Colonic mucosa (tissue), 4 donors: ENCODE data around the gene COPB2. TPM values are rescaled to one million over a fixed set of nuclear protein-coding genes. Genes with fewer than 3 reads are reported as not detected.
"Not testable (repeated sequence)": the region's sequence is repeated elsewhere in the genome, so short reads cannot be mapped to it uniquely, and the experiment has no call there.

Experiments used
- DNase-seq: peaks from one replicate; pipeline ENCODE4 v3.0.0-alpha.2; 2020
- H3K27ac ChIP-seq: fragments of 200-600 bp; one replicate; pipeline ENCODE4 v1.8.0; 2021
- H3K27me3 ChIP-seq: fragments of 200-600 bp; one replicate; pipeline ENCODE4 v1.8.0; 2021
- H3K36me3 ChIP-seq: fragments of 200-600 bp; one replicate; pipeline ENCODE4 v1.8.0; 2021
- H3K4me1 ChIP-seq: fragments of 200-600 bp; one replicate; pipeline ENCODE4 v1.8.0; 2021; ENCODE audit warnings: mild to moderate bottlenecking
- H3K4me3 ChIP-seq: fragments of 200-600 bp; one replicate; pipeline ENCODE4 v1.8.0; 2021
- H3K9ac ChIP-seq, 2 donors: one replicate each; pipeline ENCODE4 v1.7.0; 2013; ENCODE audit warnings: control low read depth in 2 of 2, low read depth in 2 of 2, low read length in 2 of 2
- H3K9me3 ChIP-seq: fragments of 200-600 bp; one replicate; pipeline ENCODE4 v1.8.0; 2021
- intact Hi-C: fragments of 100-400 bp; cut with DNase I; formaldehyde crosslinking; loops from one replicate; pipeline ENCODE4 v1.14.1; 2022
- total RNA-seq, 2 donors: library from RNA; stranded (reverse); fragmentation: NEBNext Ultra II Directional in 1 of 2; extraction: Animal tissue kit (Norgen Biotek cat#: 25700) in 1 of 2; gene quantifications; one replicate each; pipeline ENCODE4 v1.2.1, GENCODE V29; 2021
- TF ChIP-seq, protein P1 (sequence below): fragments of 200-600 bp; IDR thresholded peaks from one replicate; pipeline ENCODE4 v1.8.0; 2022; ENCODE audit warnings: antibody characterized with exemption, mild to moderate bottlenecking
- donor health status: healthy.
- donor health status: DM: no; HTN: no; CAD: no.
- donor health status: DM: no; HTN: no; CAD: no.

Gene COPB2
- total RNA-seq, 2 donors from 2014 or later: 153 to 162 TPM

DNA sequence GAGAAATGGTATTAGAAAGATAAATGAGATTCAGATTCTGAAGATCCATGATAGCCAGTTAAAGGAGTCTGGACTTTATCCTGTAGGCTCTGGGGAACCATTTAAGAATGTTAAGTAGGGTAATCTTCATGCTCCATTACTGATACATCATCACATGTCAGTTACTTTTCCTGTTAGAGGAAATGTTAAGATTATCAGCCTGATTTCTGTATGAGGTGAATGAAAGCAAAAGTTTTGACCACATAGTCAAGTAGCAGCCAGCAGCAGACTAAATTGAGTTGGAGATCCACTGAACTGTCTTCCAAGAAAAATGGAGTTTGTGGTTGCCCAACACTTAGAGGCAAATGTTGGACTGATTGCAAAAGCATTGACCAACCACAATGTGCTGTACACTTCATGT is 4.7 kb upstream of the COPB2 start:
- Histone ChIP-seq H3K9ac (no peak overlapping the region), H3K9me3 (no peaks in the 10 kb centered on the region), H3K27ac (no peak overlapping the region), H3K4me1 (no peaks in the 10 kb centered on the region), H3K27me3 (no peaks in the 10 kb centered on the region), H3K36me3 (no peaks in the 10 kb centered on the region), H3K4me3 (no peak overlapping the region)
- DNase-seq: no peak
- intact Hi-C loops: no loop called here
- TF ChIP-seq, protein P1, sequence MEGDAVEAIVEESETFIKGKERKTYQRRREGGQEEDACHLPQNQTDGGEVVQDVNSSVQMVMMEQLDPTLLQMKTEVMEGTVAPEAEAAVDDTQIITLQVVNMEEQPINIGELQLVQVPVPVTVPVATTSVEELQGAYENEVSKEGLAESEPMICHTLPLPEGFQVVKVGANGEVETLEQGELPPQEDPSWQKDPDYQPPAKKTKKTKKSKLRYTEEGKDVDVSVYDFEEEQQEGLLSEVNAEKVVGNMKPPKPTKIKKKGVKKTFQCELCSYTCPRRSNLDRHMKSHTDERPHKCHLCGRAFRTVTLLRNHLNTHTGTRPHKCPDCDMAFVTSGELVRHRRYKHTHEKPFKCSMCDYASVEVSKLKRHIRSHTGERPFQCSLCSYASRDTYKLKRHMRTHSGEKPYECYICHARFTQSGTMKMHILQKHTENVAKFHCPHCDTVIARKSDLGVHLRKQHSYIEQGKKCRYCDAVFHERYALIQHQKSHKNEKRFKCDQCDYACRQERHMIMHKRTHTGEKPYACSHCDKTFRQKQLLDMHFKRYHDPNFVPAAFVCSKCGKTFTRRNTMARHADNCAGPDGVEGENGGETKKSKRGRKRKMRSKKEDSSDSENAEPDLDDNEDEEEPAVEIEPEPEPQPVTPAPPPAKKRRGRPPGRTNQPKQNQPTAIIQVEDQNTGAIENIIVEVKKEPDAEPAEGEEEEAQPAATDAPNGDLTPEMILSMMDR: no peak

DNA sequence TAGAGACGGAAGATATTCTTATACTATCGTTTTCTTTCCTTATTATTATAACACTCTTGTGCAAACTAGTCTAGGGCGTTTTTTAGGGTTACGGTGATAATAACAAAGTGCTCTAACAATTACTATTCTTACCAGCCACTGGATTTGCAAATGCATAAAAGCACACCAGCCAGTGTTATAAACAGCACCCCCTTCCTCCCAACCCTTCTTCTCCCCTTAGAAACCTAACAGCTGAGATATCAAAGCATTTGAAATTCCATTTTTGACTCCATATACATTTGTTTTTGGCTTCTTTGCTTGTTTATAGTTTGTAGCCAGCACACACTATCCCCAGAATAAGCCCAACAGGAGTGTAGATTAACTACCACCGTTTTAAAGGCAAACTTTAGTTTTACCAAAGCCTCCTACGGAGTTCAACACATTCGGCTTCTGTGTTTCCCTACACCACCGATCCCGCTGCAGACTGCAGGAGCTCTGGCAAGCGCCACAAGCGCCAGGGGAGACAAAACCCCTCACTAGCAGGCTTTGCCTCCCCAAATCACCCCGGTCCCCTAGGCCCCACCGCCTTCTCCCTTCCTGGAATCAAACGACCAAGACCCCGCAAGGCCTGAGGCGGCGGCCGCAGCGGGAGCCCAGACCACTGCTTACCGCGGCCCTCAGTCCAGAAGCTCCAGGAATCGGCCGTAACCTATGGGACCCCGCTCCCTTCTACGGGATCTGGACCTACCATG is 461 bp downstream of the COPB2 start:
- H3K9me3 ChIP-seq: no peaks in the 10 kb centered on the region
- intact Hi-C loops: loop anchor here (5.0 kb wide), 1 partner anchor 37 kb away; no protein-coding TSS in a partner anchor
- H3K36me3 ChIP-seq: no peaks in the 10 kb centered on the region
- H3K4me1 ChIP-seq: peaks cover 5% of the 10 kb centered on the region
- H3K27ac ChIP-seq: peak overlapping the region; percentile 96
- H3K27me3 ChIP-seq: no peaks in the 10 kb centered on the region
- TF ChIP-seq, protein P1: no peak
- peak overlapping the region; percentile 85 to 95 for H3K9ac ChIP-seq
- no peak for DNase-seq
- H3K4me3 ChIP-seq: peak overlapping the region; percentile 94

DNA sequence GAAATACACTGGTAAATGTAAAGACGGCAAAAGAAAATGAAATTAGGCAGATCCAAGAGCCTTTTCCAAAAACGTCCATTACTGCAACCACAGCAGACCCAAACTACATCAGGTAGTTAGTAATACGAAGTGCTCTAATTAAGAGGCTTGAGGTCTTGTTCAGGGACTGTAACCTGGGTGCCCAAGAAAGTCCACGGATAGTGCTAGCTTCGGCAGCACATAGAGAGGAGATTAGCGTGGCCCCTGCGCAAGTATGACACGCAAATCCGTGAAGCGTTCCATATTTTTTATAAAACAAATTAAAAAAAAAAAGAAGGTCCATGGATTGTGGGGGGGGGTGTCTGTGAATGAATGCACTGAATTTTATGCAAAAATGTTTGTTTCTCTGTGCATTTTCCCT is 1.4 kb downstream of the COPB2 start:
- H3K9ac ChIP-seq: no peak overlapping the region
- intact Hi-C loops: loop anchor here (5.0 kb wide), 1 partner anchor 36 kb away; no protein-coding TSS in a partner anchor

DNA sequence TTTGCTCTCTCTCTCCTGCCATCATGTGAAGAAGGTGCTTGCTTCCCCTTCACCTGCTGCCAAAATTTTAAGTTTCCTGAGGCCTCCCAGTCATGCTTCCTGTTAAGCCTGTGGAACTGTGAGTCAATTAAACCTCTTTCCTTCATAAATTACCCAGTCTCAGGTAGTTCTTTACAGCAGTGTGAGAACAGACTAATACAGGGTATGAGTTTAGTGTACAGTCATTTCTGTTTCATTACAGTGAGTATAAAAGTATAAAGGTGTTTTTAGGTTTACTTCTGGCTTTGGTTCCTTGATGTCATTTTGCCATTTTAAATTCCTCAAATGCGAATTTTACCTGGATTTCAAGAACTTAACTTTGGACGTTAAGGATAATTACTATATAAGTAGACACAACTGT is 7.2 kb downstream of the COPB2 start:
- H3K9me3 ChIP-seq, H3K27ac ChIP-seq, H3K4me1 ChIP-seq, H3K27me3 ChIP-seq, H3K36me3 ChIP-seq, intact Hi-C loops, DNase-seq, H3K9ac ChIP-seq, H3K4me3 ChIP-seq: not testable (repeated sequence)

More for the DNA sequence above, 1.4 kb downstream of the COPB2 start:
- no peak overlapping the region for H3K27ac ChIP-seq
- peak overlapping the region; percentile 94 for H3K4me3 ChIP-seq
- peaks cover 5% of the 10 kb centered on the region for H3K4me1 ChIP-seq
- H3K36me3 ChIP-seq: no peaks in the 10 kb centered on the region
- TF ChIP-seq, protein P1: no peak
- H3K9me3 ChIP-seq: no peaks in the 10 kb centered on the region
- no peak for DNase-seq
- no peaks in the 10 kb centered on the region for H3K27me3 ChIP-seq

DNA sequence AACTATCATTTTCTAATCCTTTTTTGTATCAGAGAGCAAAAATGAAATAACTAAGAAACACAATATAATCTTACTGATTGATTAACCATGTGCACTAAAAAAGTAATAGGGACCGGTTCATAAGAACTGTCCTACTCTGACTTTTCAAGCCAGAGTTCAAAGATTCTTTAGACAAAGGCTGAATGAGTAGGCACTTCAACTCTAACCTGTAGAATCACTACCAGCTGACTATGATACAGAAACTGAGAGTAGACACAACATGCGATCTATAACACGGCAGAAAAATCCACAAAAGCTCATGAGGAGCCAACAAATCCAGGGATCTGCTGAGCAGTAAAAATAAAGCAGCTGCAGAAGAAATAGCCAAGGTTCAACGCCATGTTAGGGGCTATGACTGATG is 8.9 kb downstream of the COPB2 start:
- no peaks in the 10 kb centered on the region for H3K9me3 ChIP-seq
- intact Hi-C loops: no loop called here
- no peak for DNase-seq
- TF ChIP-seq, protein P1: no peak
- no peaks in the 10 kb centered on the region for H3K27me3 ChIP-seq
- peaks cover 17% of the 10 kb centered on the region for H3K36me3 ChIP-seq
- no peak overlapping the region for H3K4me3 ChIP-seq
- H3K27ac ChIP-seq: no peak overlapping the region
- H3K9ac ChIP-seq: no peak overlapping the region
- no peaks in the 10 kb centered on the region for H3K4me1 ChIP-seq

DNA sequence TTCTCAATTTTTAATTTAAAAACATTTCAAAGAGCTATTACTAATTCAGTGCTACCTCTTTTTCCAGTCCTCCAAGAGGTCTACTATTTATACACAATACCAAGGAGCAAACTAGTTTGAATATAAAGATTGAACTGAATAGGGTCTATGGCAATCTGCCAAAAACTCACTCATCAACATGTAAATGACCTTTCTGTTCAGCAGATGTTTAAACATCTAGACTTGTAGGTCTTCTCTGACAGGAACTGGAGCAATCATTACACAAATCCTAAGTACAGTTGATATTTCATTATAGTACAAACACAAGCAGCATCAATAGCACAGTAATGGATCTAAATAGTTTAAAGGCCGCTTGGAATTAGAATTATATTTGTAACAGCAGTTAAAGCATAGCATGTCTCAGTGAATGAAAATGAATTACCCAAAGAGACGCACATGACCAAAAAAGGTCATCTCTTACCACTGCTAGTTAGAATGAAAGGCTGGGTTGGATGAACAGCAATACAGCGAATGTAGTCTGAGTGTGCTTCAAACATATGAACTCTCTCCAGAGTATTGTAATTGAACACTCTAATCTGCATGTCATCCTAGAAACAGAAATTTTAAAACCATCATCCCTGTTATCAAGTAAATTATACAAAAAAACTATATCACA is 10.7 kb downstream of the COPB2 start:
- TF ChIP-seq, protein P1: no peak
- Histone ChIP-seq H3K27ac (no peak overlapping the region), H3K4me3 (no peak overlapping the region), H3K27me3 (no peaks in the 10 kb centered on the region), H3K4me1 (no peaks in the 10 kb centered on the region), H3K9ac (no peak overlapping the region), H3K36me3 (peaks cover 22% of the 10 kb centered on the region), H3K9me3 (no peaks in the 10 kb centered on the region)
- no peak for DNase-seq
- intact Hi-C loops: no loop called here
